Keratinocyte (primary cell): ENCODE measurements around the gene CNTNAP2. TPM values are rescaled to one million over a fixed set of nuclear protein-coding genes. Genes with fewer than 3 reads are reported as not detected.

Experiments
- DNase-seq: peaks from one replicate; pipeline ENCODE4 v3.0.0-alpha.2; 2011; ENCODE audit warnings: low read depth, missing footprints, low spot score
- FAIRE-seq: peaks from 2 replicates; lab custom pipeline; 2011; peaks lifted over from hg19 to GRCh38; lab: Jason Lieb, UNC
- H2AFZ ChIP-seq: 2 replicates; pipeline ENCODE4 v1.6.0; 2012; ENCODE audit warnings: low read length, control low read depth, inconsistent platforms; ENCODE audit not compliant: control insufficient read depth
- H3K27ac ChIP-seq: 2 replicates; pipeline ENCODE4 v1.5.1; 2011; ENCODE audit warnings: low read length; ENCODE audit not compliant: control insufficient read depth, insufficient read depth
- H3K27me3 ChIP-seq: 3 replicates; pipeline ENCODE4 v1.6.0; 2011; ENCODE audit warnings: low read length; ENCODE audit not compliant: control insufficient read depth, insufficient read depth; ENCODE audit errors: extremely low read depth
- H3K36me3 ChIP-seq, 2 experiments: 2 replicates in 1 of 2; 3 replicates in 1 of 2; pipeline ENCODE4 v1.5.1; 2011; ENCODE audit warnings: low read length in 2 of 2, mild to moderate bottlenecking in 1 of 2; ENCODE audit not compliant: control insufficient read depth in 2 of 2, insufficient read depth in 2 of 2; ENCODE audit errors: extremely low read depth in 1 of 2
- H3K4me1 ChIP-seq: 3 replicates; pipeline ENCODE4 v1.5.1; 2011; ENCODE audit warnings: low read length; ENCODE audit not compliant: control insufficient read depth, insufficient read depth; ENCODE audit errors: extremely low read depth
- H3K4me2 ChIP-seq: 3 replicates; pipeline ENCODE4 v1.6.0; 2011; ENCODE audit warnings: low read depth, low read length; ENCODE audit not compliant: control insufficient read depth, insufficient read depth; ENCODE audit errors: extremely low read depth
- H3K4me3 ChIP-seq, 3 experiments: fragments of 200-600 bp in 1 of 3; sonication (generic) in 1 of 3; 2 replicates in 2 of 3; 3 replicates in 1 of 3; pipeline ENCODE4 v1.5.1; 2011 to 2016; ENCODE audit warnings: low read length in 3 of 3, mild to moderate bottlenecking in 3 of 3, control low read depth in 2 of 3, inconsistent platforms in 1 of 3, low read depth in 1 of 3, mixed read lengths in 1 of 3, mixed run types in 1 of 3, moderate library complexity in 1 of 3; ENCODE audit not compliant: control insufficient read depth in 2 of 3, insufficient read depth in 2 of 3; ENCODE audit errors: extremely low read depth in 1 of 3
- H3K79me2 ChIP-seq: 2 replicates; pipeline ENCODE4 v1.6.0; 2012; ENCODE audit warnings: low read length; ENCODE audit not compliant: control insufficient read depth, insufficient read depth
- H3K9ac ChIP-seq: 3 replicates; pipeline ENCODE4 v1.6.0; 2011; ENCODE audit warnings: low read length; ENCODE audit not compliant: control insufficient read depth, insufficient read depth; ENCODE audit errors: extremely low read depth
- H3K9me1 ChIP-seq: 3 replicates; pipeline ENCODE4 v1.6.0; 2011; ENCODE audit warnings: low read length; ENCODE audit not compliant: control insufficient read depth, insufficient read depth; ENCODE audit errors: extremely low read depth
- H3K9me3 ChIP-seq: 2 replicates; pipeline ENCODE4 v1.5.1; 2012; ENCODE audit warnings: low read depth, low read length; ENCODE audit not compliant: control insufficient read depth
- H4K20me1 ChIP-seq: 3 replicates; pipeline ENCODE4 v1.6.0; 2011; ENCODE audit warnings: low read length; ENCODE audit not compliant: control insufficient read depth, insufficient read depth; ENCODE audit errors: extremely low read depth
- EZH2 ChIP-seq: IDR thresholded peaks from one replicate; pipeline ENCODE4 v1.6.1; 2012; ENCODE audit warnings: inconsistent platforms, mild to moderate bottlenecking, low read length, moderate library complexity
- dilution Hi-C: fragments of 300-500 bp; cut with MboI; formaldehyde crosslinking; loops from one replicate; pipeline ENCODE4 v1.7.0; 2020; ENCODE audit warnings: low sequenced_read_pairs; ENCODE audit not compliant: extremely low pct_ligation_motif_present
- polyA plus RNA-seq, 5 experiments: library from polyadenylated mRNA; depleted of rRNA in 3 of 5; stranded (reverse) in 3 of 5; stranded (forward) in 1 of 5; unstranded in 1 of 5; fragments of >200 nt; gene quantifications; 1 replicate in 1 of 5; 2 replicates in 3 of 5; 3 replicates in 1 of 5; pipeline versions ENCODE4 v1.2.1 to v1.2.3, GENCODE V29; 2011 to 2012; ENCODE audit warnings: missing spikeins in 2 of 5, low read depth in 1 of 5, low replicate concordance in 1 of 5
- TF ChIP-seq, protein P1 (sequence below), 3 experiments: IDR thresholded peaks in 1 of 3; conservative IDR thresholded peaks in 1 of 3; optimal IDR thresholded peaks in 1 of 3; 2 replicates in 2 of 3; 3 replicates in 1 of 3; pipeline versions ENCODE3 to v1.5.1; 2011; ENCODE audit warnings: low read length in 3 of 3, mild to moderate bottlenecking in 3 of 3, moderate library complexity in 2 of 3, control low read depth in 1 of 3, inconsistent platforms in 1 of 3; ENCODE audit not compliant: insufficient read depth in 2 of 3; ENCODE audit errors: extremely low read depth in 1 of 3

CNTNAP2 gene
- polyA plus RNA-seq, 1 donor (not counting 4 experiments of a cell fraction or from before 2014, with no cell fraction given): 1.4 TPM

- no peaks in the 10 kb centered on the region for H3K27me3 ChIP-seq
- H3K4me1 ChIP-seq: no peaks in the 10 kb centered on the region
- no peak overlapping the region for H3K4me2 ChIP-seq
- no peak for DNase-seq
- dilution Hi-C loops: no loop called here
- no peak overlapping the region for H3K4me3 ChIP-seq
- FAIRE-seq: no peak
- H3K27ac ChIP-seq: no peak overlapping the region
- no peaks in the 10 kb centered on the region for H3K9me3 ChIP-seq
- no peaks in the 10 kb centered on the region for H4K20me1 ChIP-seq
- no peaks in the 10 kb centered on the region for H3K36me3 ChIP-seq
- H3K9ac ChIP-seq: no peak overlapping the region
- H2AFZ ChIP-seq: no peak overlapping the region
- H3K79me2 ChIP-seq: no peaks in the 10 kb centered on the region
- no peaks in the 10 kb centered on the region for H3K9me1 ChIP-seq
- TF ChIP-seq, protein P1, sequence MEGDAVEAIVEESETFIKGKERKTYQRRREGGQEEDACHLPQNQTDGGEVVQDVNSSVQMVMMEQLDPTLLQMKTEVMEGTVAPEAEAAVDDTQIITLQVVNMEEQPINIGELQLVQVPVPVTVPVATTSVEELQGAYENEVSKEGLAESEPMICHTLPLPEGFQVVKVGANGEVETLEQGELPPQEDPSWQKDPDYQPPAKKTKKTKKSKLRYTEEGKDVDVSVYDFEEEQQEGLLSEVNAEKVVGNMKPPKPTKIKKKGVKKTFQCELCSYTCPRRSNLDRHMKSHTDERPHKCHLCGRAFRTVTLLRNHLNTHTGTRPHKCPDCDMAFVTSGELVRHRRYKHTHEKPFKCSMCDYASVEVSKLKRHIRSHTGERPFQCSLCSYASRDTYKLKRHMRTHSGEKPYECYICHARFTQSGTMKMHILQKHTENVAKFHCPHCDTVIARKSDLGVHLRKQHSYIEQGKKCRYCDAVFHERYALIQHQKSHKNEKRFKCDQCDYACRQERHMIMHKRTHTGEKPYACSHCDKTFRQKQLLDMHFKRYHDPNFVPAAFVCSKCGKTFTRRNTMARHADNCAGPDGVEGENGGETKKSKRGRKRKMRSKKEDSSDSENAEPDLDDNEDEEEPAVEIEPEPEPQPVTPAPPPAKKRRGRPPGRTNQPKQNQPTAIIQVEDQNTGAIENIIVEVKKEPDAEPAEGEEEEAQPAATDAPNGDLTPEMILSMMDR (optimal IDR thresholded peaks at IDR 0.05 in 1 of 3, IDR thresholded peaks at IDR 0.05 in 1 of 3, conservative IDR thresholded peaks at IDR 0.05 in 1 of 3; ENCODE audit: extremely low read depth in 1 of 3, insufficient read depth in 2 of 3, low read length in 3 of 3): no peak
- TF ChIP-seq EZH2: no peak
These were observed 1807.2 kb downstream of the CNTNAP2 start for GRCh38 chr7:147923841-147924240.

DNA sequence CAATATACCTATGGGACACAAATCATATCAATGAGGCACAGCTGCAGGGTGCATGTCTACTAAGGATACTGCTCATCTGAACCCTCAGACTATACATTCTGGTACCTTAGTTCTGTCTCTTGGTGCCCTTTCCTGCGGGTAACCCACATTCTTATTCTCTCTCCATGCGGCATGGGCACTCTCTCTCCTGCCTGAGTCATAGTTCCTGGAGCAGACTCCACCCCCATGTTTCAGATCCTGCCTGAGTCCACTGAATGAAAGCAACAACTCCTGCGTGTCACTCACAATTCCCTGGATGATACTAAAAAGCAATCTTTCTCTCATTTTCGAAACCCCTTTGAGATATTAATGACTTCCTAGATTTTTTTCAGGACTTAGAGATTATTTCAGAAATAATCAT is 1820.8 kb downstream of the CNTNAP2 start:
- H3K36me3 ChIP-seq: no peaks in the 10 kb centered on the region
- dilution Hi-C loops: no loop called here
- H3K9me3 ChIP-seq: no peaks in the 10 kb centered on the region
- H2AFZ ChIP-seq: no peak overlapping the region
- TF ChIP-seq EZH2: no peak
- TF ChIP-seq, protein P1 (optimal IDR thresholded peaks at IDR 0.05 in 1 of 3, IDR thresholded peaks at IDR 0.05 in 1 of 3, conservative IDR thresholded peaks at IDR 0.05 in 1 of 3; ENCODE audit: extremely low read depth in 1 of 3, insufficient read depth in 2 of 3, low read length in 3 of 3): no peak
- H3K9ac ChIP-seq: no peak overlapping the region
- H3K4me2 ChIP-seq: no peak overlapping the region
- no peaks in the 10 kb centered on the region for H4K20me1 ChIP-seq
- FAIRE-seq (no peak), DNase-seq (no peak)
- H3K79me2 ChIP-seq: no peaks in the 10 kb centered on the region
- H3K4me1 ChIP-seq: no peaks in the 10 kb centered on the region
- no peaks in the 10 kb centered on the region for H3K27me3 ChIP-seq
- no peak overlapping the region for H3K27ac ChIP-seq
- no peak overlapping the region for H3K4me3 ChIP-seq
- no peaks in the 10 kb centered on the region for H3K9me1 ChIP-seq
